Activated T-cell treated with anti-CD3 and anti-CD28 coated beads for 1 hour (primary cell): ENCODE measurements around the gene KCTD6.
A peak's percentile ranks its signal among the peaks of the same experiment; 100 is the strongest.

ENCODE experiments used
- DNase-seq: peaks from one replicate; pipeline ENCODE4 v3.0.0-alpha.2; 2020; ENCODE audit warnings: low read depth

Gene KCTD6

GRCh38 chr3:58491506-58492402, at the start of gene KCTD6:
TSS of gene KCTD6 (plus strand) at chr3:58492096. CDS start at chr3:58498756, 6,660 bp downstream.
- DNase-seq: peak; percentile 78

- DNase-seq: no peak
Measured at GRCh38 chr3:58452176-58452575, 39.7 kb upstream of the KCTD6 start.

GRCh38 chr3:58459160-58459559, 32.7 kb upstream of the KCTD6 start:
- DNase-seq: no peak

- DNase-seq: no peak
Measured at GRCh38 chr3:58462829-58463180, 29.1 kb upstream of the KCTD6 start.

- peak; percentile 60 for DNase-seq
Measured at GRCh38 chr3:58463181-58463941, 28.5 kb upstream of the KCTD6 start.

GRCh38 chr3:58463942-58464271, 28.0 kb upstream of the KCTD6 start:
- DNase-seq: no peak

- no peak for DNase-seq
Measured at GRCh38 chr3:58464866-58465265, 27.0 kb upstream of the KCTD6 start.

- DNase-seq: no peak
Measured at GRCh38 chr3:58466899-58467563, 24.9 kb upstream of the KCTD6 start.

GRCh38 chr3:58469096-58469495, 22.8 kb upstream of the KCTD6 start:
- DNase-seq: no peak

GRCh38 chr3:58470363-58471024, 21.4 kb upstream of the KCTD6 start:
- no peak for DNase-seq

GRCh38 chr3:58471025-58471887, 20.6 kb upstream of the KCTD6 start:
- DNase-seq: peak; percentile 6

- DNase-seq: no peak
Measured at GRCh38 chr3:58473275-58473674, 18.6 kb upstream of the KCTD6 start.

GRCh38 chr3:58474348-58474911, 17.5 kb upstream of the KCTD6 start:
- no peak for DNase-seq

GRCh38 chr3:58474967-58475578, 16.8 kb upstream of the KCTD6 start:
- no peak for DNase-seq

- DNase-seq: no peak
Measured at GRCh38 chr3:58478781-58479180, 13.1 kb upstream of the KCTD6 start.

GRCh38 chr3:58480309-58480708, 11.6 kb upstream of the KCTD6 start:
- no peak for DNase-seq

GRCh38 chr3:58482917-58483636, 8.8 kb upstream of the KCTD6 start:
- no peak for DNase-seq

- DNase-seq: no peak
Measured at GRCh38 chr3:58484045-58484721, 7.7 kb upstream of the KCTD6 start.

GRCh38 chr3:58484722-58485069, 7.2 kb upstream of the KCTD6 start:
- DNase-seq: no peak
